Measurements from ENCODE around the gene ZNF385B.

DNA sequence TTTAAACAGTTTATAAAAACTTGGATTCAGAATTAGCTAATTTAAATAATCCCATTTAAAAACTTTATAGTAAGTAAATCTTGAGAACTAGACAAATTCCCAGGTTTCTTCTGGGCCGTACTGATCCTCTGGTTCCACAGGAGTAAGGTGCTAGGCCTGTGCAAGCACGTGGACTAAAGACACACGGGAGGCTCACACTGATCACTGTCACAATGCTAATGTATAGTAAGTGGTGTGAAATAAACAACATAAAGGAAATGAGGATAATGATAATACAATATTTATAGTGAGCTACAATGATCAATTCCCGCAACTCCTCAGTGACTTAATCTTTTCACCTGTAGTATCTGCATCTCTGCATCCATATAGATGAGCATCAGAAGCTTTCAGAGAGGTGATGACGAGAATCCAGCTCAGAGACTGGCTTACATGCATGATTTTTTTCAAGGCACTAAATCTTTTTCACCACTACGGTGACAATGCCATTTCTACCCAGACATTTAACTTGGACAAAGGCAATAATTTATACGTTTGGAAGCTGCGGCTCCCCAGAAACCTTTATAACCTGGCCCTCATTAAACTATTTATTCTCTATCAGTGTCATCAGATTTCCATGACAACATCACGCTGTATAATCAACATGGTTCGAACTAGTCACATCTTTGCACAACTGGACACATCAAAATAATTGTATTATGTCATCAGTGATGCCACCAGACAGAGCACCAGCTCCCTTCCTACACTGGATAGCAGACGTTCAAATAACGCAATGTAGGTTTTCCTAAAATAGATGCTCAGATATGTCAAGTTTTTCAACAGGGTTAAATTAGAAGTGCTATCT is 196.2 kb downstream of the ZNF385B start:
- TF ChIP-seq, protein P1, sequence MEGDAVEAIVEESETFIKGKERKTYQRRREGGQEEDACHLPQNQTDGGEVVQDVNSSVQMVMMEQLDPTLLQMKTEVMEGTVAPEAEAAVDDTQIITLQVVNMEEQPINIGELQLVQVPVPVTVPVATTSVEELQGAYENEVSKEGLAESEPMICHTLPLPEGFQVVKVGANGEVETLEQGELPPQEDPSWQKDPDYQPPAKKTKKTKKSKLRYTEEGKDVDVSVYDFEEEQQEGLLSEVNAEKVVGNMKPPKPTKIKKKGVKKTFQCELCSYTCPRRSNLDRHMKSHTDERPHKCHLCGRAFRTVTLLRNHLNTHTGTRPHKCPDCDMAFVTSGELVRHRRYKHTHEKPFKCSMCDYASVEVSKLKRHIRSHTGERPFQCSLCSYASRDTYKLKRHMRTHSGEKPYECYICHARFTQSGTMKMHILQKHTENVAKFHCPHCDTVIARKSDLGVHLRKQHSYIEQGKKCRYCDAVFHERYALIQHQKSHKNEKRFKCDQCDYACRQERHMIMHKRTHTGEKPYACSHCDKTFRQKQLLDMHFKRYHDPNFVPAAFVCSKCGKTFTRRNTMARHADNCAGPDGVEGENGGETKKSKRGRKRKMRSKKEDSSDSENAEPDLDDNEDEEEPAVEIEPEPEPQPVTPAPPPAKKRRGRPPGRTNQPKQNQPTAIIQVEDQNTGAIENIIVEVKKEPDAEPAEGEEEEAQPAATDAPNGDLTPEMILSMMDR (IDR thresholded peaks at IDR 0.05) = no peak
- no peak for TF ChIP-seq POLR2A (IDR thresholded peaks at IDR 0.05)

All from body of pancreas (tissue), 4 donors.